HG02884 (cell line): ENCODE data around the gene ZNF736.
A peak's percentile ranks its signal among the peaks of the same experiment; 100 is the strongest.
"Not testable (repeated sequence)": the region's sequence is repeated elsewhere in the genome, so short reads cannot be mapped to it uniquely, and the experiment has no call there.

Experiments used
- ATAC-seq: cut with Tn5 transposase; IDR thresholded peaks from one replicate; pipeline ENCODE4 v1.9.1; 2021; ENCODE audit warnings: mild to moderate bottlenecking, moderate library complexity; ENCODE audit not compliant: unreplicated experiment

The ZNF736 gene

GRCh38 chr7:64313740-64314491 lies at the start of gene ZNF736:
Gene ZNF736 (plus strand): TSS chr7:64313961. CDS start chr7:64314151, 190 bp downstream.
- ATAC-seq, result peak; percentile 100

GRCh38 chr7:64266341-64266919 lies 47.3 kb upstream of the ZNF736 start:
- no peak for ATAC-seq

GRCh38 chr7:64277630-64278029 lies 36.1 kb upstream of the ZNF736 start:
- no peak for ATAC-seq

- ATAC-seq, result no peak
These were observed 18.9 kb upstream of the ZNF736 start for GRCh38 chr7:64294701-64295420.

- not testable (repeated sequence) for ATAC-seq
These were observed 16.3 kb upstream of the ZNF736 start for GRCh38 chr7:64297418-64297817.

- ATAC-seq, result no peak
These were observed 12.9 kb upstream of the ZNF736 start for GRCh38 chr7:64300641-64301405.

- ATAC-seq, result peak; percentile 99
These were observed 6.3 kb upstream of the ZNF736 start for GRCh38 chr7:64307254-64308015.

GRCh38 chr7:64308016-64308270 lies 5.8 kb upstream of the ZNF736 start:
- ATAC-seq, result no peak

GRCh38 chr7:64310426-64310825 lies 3.3 kb upstream of the ZNF736 start:
- ATAC-seq, result no peak

GRCh38 chr7:64312826-64313225 lies 935 bp upstream of the ZNF736 start:
- ATAC-seq, result no peak

- ATAC-seq, result no peak
These were observed 805 bp downstream of the ZNF736 start for GRCh38 chr7:64314566-64314965.

GRCh38 chr7:64316031-64316742 lies 2.4 kb downstream of the ZNF736 start:
- not testable (repeated sequence) for ATAC-seq

GRCh38 chr7:64320547-64321513 lies 7.1 kb downstream of the ZNF736 start:
- peak; percentile 64 for ATAC-seq

- ATAC-seq, result not testable (repeated sequence)
These were observed 10.4 kb downstream of the ZNF736 start for GRCh38 chr7:64324166-64324565.

GRCh38 chr7:64348713-64349210 lies 35.0 kb downstream of the ZNF736 start:
- ATAC-seq, result not testable (repeated sequence)

- no peak for ATAC-seq
These were observed 45.8 kb downstream of the ZNF736 start for GRCh38 chr7:64359543-64359942.

GRCh38 chr7:64371116-64371515 lies 57.4 kb downstream of the ZNF736 start:
- no peak for ATAC-seq

- no peak for ATAC-seq
These were observed 59.3 kb downstream of the ZNF736 start for GRCh38 chr7:64373017-64373416.

- ATAC-seq, result no peak
These were observed 86.6 kb downstream of the ZNF736 start for GRCh38 chr7:64400401-64400800.
